Measurements from ENCODE around the gene EML1.

DNA sequence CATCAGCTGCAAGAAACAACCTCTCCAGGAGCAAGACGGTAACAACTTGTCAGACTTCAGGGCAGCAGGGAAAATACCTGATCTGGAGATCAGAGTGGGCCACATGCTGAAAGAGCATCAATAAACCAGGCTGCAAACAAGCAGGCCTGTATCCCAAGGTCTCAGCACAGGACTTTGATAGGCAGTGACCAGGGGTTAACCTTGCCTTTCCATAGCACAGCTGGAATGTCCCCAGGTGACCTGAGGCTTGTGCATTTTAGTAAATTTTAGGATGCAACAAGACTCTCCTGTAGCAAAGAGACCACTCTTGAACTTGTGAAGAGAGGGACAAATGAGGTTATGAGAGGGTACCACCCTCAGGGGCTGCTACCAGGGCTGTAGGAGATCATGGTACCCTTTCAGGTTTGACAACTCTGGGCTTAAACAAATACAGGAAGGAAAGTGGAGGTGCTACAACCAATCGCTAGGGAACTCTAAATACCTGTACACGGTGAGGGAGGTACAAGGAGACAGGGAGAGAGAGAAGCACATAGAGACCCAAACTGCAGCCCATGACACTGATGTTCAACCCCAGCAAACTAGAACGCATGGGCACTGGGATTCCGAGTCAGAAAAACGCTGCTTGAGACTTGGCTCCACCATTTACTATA is 176.6 kb downstream of the EML1 start:
- no peak for TF ChIP-seq CTCF (conservative IDR thresholded peaks at IDR 0.05; ENCODE audit: low read length)
- no peak for TF ChIP-seq EZH2phosphoT487 (IDR thresholded peaks at IDR 0.05; ENCODE audit: borderline replicate concordance, low read depth, low read length)
